HG03432 (cell line): Measurements from ENCODE around the gene ATP10A.
"Not testable (repeated sequence)": the region's sequence is repeated elsewhere in the genome, so short reads cannot be mapped to it uniquely, and the experiment has no call there.

Experiments
- ATAC-seq: cut with Tn5 transposase; IDR thresholded peaks from one replicate; pipeline ENCODE4 v1.9.1; 2021; ENCODE audit warnings: mild to moderate bottlenecking, moderate library complexity; ENCODE audit not compliant: unreplicated experiment

ATP10A gene

GRCh38 chr15:25883463-25884259, 20.5 kb upstream of the ATP10A start:
- no peak for ATAC-seq

- no peak for ATAC-seq
Observed at GRCh38 chr15:25882466-25882865, 19.3 kb upstream of the ATP10A start.

- ATAC-seq: not testable (repeated sequence)
Observed at GRCh38 chr15:25880877-25881276, 17.8 kb upstream of the ATP10A start.

GRCh38 chr15:25880411-25880810, 17.3 kb upstream of the ATP10A start:
- ATAC-seq: no peak

- no peak for ATAC-seq
Observed at GRCh38 chr15:25879438-25879837, 16.3 kb upstream of the ATP10A start.

GRCh38 chr15:25877681-25878080, 14.6 kb upstream of the ATP10A start:
- no peak for ATAC-seq

GRCh38 chr15:25876231-25877140, 13.4 kb upstream of the ATP10A start:
- ATAC-seq: no peak

- no peak for ATAC-seq
Observed at GRCh38 chr15:25875566-25875965, 12.4 kb upstream of the ATP10A start.

- ATAC-seq: no peak
Observed at GRCh38 chr15:25874379-25874778, 11.3 kb upstream of the ATP10A start.

- no peak for ATAC-seq
Observed at GRCh38 chr15:25871403-25871802, 8.3 kb upstream of the ATP10A start.

GRCh38 chr15:25870938-25871337, 7.8 kb upstream of the ATP10A start:
- ATAC-seq: no peak

GRCh38 chr15:25869701-25870100, 6.6 kb upstream of the ATP10A start:
- ATAC-seq: no peak

- ATAC-seq: no peak
Observed at GRCh38 chr15:25866874-25867273, 3.7 kb upstream of the ATP10A start.

- ATAC-seq: no peak
Observed at GRCh38 chr15:25866251-25866650, 3.1 kb upstream of the ATP10A start.

GRCh38 chr15:25864966-25865365, 1.8 kb upstream of the ATP10A start:
- no peak for ATAC-seq

- ATAC-seq: no peak
Observed at GRCh38 chr15:25863968-25864580, 947 bp upstream of the ATP10A start.

GRCh38 chr15:25862472-25863110, 536 bp downstream of the ATP10A start:
- no peak for ATAC-seq

- no peak for ATAC-seq
Observed at GRCh38 chr15:25862071-25862471, 1.1 kb downstream of the ATP10A start.

GRCh38 chr15:25860885-25861866, 2.0 kb downstream of the ATP10A start:
- ATAC-seq: no peak
